HCEC 1CT (cell line): Measurements from ENCODE around the gene TEX14.
A peak's percentile ranks its signal among the peaks of the same experiment; 100 is the strongest.
"Not testable (repeated sequence)": the region's sequence is repeated elsewhere in the genome, so short reads cannot be mapped to it uniquely, and the experiment has no call there.

Experiments
- DNase-seq: peaks from one replicate; pipeline ENCODE4 v3.0.0-alpha.2; 2017

Gene TEX14

GRCh38 chr17:58595194-58595792, 96.6 kb downstream of the TEX14 start:
- no peak for DNase-seq

GRCh38 chr17:58593123-58593522, 98.7 kb downstream of the TEX14 start:
- no peak for DNase-seq

GRCh38 chr17:58591455-58591854, 100.4 kb downstream of the TEX14 start:
- DNase-seq = no peak

GRCh38 chr17:58590377-58590776, 101.5 kb downstream of the TEX14 start:
- no peak for DNase-seq

GRCh38 chr17:58587713-58588117, 104.1 kb downstream of the TEX14 start:
- peak; percentile 46 for DNase-seq

GRCh38 chr17:58586009-58586644, 105.7 kb downstream of the TEX14 start:
- no peak for DNase-seq

GRCh38 chr17:58585554-58585953, 106.3 kb downstream of the TEX14 start:
- no peak for DNase-seq

GRCh38 chr17:58583486-58583885, 108.4 kb downstream of the TEX14 start:
- DNase-seq = no peak

- DNase-seq = not testable (repeated sequence)
Measured at GRCh38 chr17:58582718-58583117, 109.1 kb downstream of the TEX14 start.

- DNase-seq = no peak
Measured at GRCh38 chr17:58580671-58581070, 111.2 kb downstream of the TEX14 start.

GRCh38 chr17:58577696-58578095, 114.1 kb downstream of the TEX14 start:
- peak; percentile 54 for DNase-seq

- peak; percentile 22 for DNase-seq
Measured at GRCh38 chr17:58576679-58577367, 115.0 kb downstream of the TEX14 start.

GRCh38 chr17:58575511-58575910, 116.3 kb downstream of the TEX14 start:
- peak; percentile 83 for DNase-seq

- no peak for DNase-seq
Measured at GRCh38 chr17:58574025-58574424, 117.8 kb downstream of the TEX14 start.

GRCh38 chr17:58572846-58573245, 119.0 kb downstream of the TEX14 start:
- DNase-seq = no peak

GRCh38 chr17:58570758-58571157, 121.1 kb downstream of the TEX14 start:
- no peak for DNase-seq

- no peak for DNase-seq
Measured at GRCh38 chr17:58569196-58569595, 122.6 kb downstream of the TEX14 start.

- no peak for DNase-seq
Measured at GRCh38 chr17:58568044-58568799, 123.6 kb downstream of the TEX14 start.

- DNase-seq = no peak
Measured at GRCh38 chr17:58565389-58566311, 126.2 kb downstream of the TEX14 start.

- DNase-seq = no peak
Measured at GRCh38 chr17:58564971-58565370, 126.9 kb downstream of the TEX14 start.

- no peak for DNase-seq
Measured at GRCh38 chr17:58564243-58564642, 127.6 kb downstream of the TEX14 start.

GRCh38 chr17:58560511-58560910, 131.3 kb downstream of the TEX14 start:
- DNase-seq = no peak
